Psoas muscle (tissue), 8 donors: ENCODE measurements around the gene PDE9A. TPM values are rescaled to one million over a fixed set of nuclear protein-coding genes. Genes with fewer than 3 reads are reported as not detected.

Experiments used
- ATAC-seq, 4 donors: fragments of 200-7000 bp; cut with Tn5 transposase; one replicate each; pipeline ENCODE4 v1.9.1; 2020; ENCODE audit warnings: moderate library complexity in 3 of 4, mild to moderate bottlenecking in 2 of 4
- DNase-seq, 2 donors: peaks; one replicate each; pipeline ENCODE4 v3.0.0-alpha.2; 2020
- H3K27ac ChIP-seq: fragments of 200-600 bp; one replicate; pipeline ENCODE4 v1.8.0; 2022
- H3K27me3 ChIP-seq, 3 donors: fragments of 200-600 bp in 1 of 3; one replicate each; pipeline versions ENCODE4 v1.6.1 to v1.8.0; 2013 to 2022; ENCODE audit warnings: low read length in 2 of 3, mild to moderate bottlenecking in 2 of 3, moderate library complexity in 1 of 3; ENCODE audit not compliant: insufficient read depth in 3 of 3
- H3K36me3 ChIP-seq, 2 donors: fragments of 200-600 bp in 1 of 2; one replicate each; pipeline versions ENCODE4 v1.6.1 to v1.8.0; 2013 to 2022; ENCODE audit warnings: low read depth in 1 of 2, mild to moderate bottlenecking in 1 of 2, moderate library complexity in 1 of 2; ENCODE audit not compliant: insufficient read depth in 1 of 2
- H3K4me1 ChIP-seq: fragments of 200-600 bp; one replicate; pipeline ENCODE4 v1.8.0; 2022
- H3K4me3 ChIP-seq: fragments of 200-600 bp; one replicate; pipeline ENCODE4 v1.8.0; 2022; ENCODE audit warnings: mild to moderate bottlenecking
- H3K9me3 ChIP-seq: fragments of 200-600 bp; one replicate; pipeline ENCODE4 v1.8.0; 2022
- CTCF ChIP-seq: fragments of 200-600 bp; IDR thresholded peaks from one replicate; pipeline ENCODE4 v1.8.0; 2022; ENCODE audit warnings: antibody characterized with exemption
- WGBS, 3 donors: extraction: QIAGEN DNeasy Blood & Tissue Kit; methylation state at CpG; one replicate each; pipeline versions ENCODE4 v1.1.6 to v1.1.7; 2013; 5-methylcytosine and 5-hydroxymethylcytosine counted together
- intact Hi-C, 2 donors: fragments of 100-400 bp; cut with DNase I; formaldehyde crosslinking; loops; one replicate each; pipeline versions ENCODE4 v1.11.0 to v1.14.2; 2022
- polyA plus RNA-seq, 3 donors: library from polyadenylated mRNA; stranded (reverse); fragments of 200-250 nt; gene quantifications; one replicate each; pipeline ENCODE4 v1.2.3, GENCODE V29; 2013
- total RNA-seq, 4 donors: library from RNA; stranded (reverse); fragmentation: NEBNext Ultra II Directional in 2 of 4; extraction: Animal tissue kit (Norgen Biotek cat#: 25700) in 2 of 4; gene quantifications; one replicate each; pipeline versions ENCODE4 v1.2.1 to v1.2.4, GENCODE V29; 2021 to 2023
- donor health status: healthy with polysubstance abuse.
- donor health status: DM: no; HTN: no; CAD: no; lungs with moderate emphysema.
- donor health status: Bipolar disorder and iron deficiency.
- donor health status: healthy.
- donor health status: DM: yes; HTN: yes; CAD: no.
- donor health status: DM: no; HTN: no; CAD: no.
- donor health status: DM: no; HTN: no; CAD: no.
- donor health status: DM: yes; HTN: yes; CAD: no.

PDE9A gene
- total and polyA plus RNA-seq, 7 donors: 1.2 to 4.3 (median 1.8) TPM

- H3K36me3 ChIP-seq: no peaks in the 10 kb centered on the region
- DNase-seq: no peak
- H3K27me3 ChIP-seq: peaks cover 0 to 9% (median 3%) of the 10 kb centered on the region in 3 donors
Measured at GRCh38 chr21:42755031-42755665, 101.7 kb downstream of the PDE9A start.

GRCh38 chr21:42755766-42756579, 102.6 kb downstream of the PDE9A start:
- no peak for TF ChIP-seq CTCF
- intact Hi-C loops: no loop called here
- Histone ChIP-seq H3K27me3 (peaks cover 0 to 4% (median 3%) of the 10 kb centered on the region in 3 donors), H3K4me1 (no peaks in the 10 kb centered on the region), H3K4me3 (no peak overlapping the region), H3K9me3 (no peaks in the 10 kb centered on the region), H3K36me3 (no peaks in the 10 kb centered on the region), H3K27ac (no peak overlapping the region)
- no peak for ATAC-seq
- WGBS, 3 donors: 64 to 70% (median 66%) methylated on average over 20 of the region's 20 CpGs
- no peak for DNase-seq

More at GRCh38 chr21:42755031-42755665, 101.7 kb downstream of the PDE9A start:
- no peak for ATAC-seq
- intact Hi-C loops: no loop called here
- WGBS, 3 donors: 79 to 84% (median 80%) methylated on average over 14 of the region's 14 CpGs
- TF ChIP-seq CTCF: no peak
- Histone ChIP-seq H3K4me3 (no peak overlapping the region), H3K4me1 (no peaks in the 10 kb centered on the region), H3K9me3 (no peaks in the 10 kb centered on the region), H3K27ac (no peak overlapping the region)

DNA sequence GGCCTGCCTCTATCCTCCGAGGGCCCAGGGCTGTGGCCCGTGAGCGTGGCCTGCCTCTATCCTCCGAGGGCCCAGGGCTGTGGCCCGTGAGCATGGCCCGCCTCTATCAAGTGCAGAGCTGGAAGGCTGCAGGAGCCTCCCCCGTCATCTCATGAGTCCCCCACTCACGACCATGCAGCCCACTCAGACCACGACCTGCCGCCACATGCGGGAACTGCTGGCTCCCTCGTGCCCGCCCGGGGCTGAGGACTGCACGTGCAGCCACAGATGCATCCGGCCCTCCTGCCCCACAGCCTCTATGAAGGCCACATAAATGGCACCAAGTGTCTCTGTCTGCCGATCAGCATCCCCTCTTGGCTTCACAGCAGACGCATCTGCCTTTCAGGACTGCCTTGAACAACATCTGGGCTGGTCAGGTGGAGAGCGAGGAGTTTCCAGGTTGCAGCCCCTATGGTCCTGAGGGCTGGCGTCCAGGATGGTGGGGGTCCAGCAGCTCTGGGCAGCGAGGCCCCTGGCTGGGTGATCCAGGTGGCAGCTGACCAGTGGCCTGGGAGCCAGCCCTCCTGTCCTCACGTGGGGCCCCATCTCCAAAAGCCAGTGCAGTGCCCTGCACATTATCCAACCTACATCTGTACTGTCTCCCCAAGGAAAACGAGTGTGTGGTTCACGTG, 103.3 kb downstream of the PDE9A start:
- peaks cover 0 to 4% (median 3%) of the 10 kb centered on the region in 3 donors for H3K27me3 ChIP-seq
- H3K4me1 ChIP-seq: no peaks in the 10 kb centered on the region
- no peak for ATAC-seq
- H3K36me3 ChIP-seq: no peaks in the 10 kb centered on the region
- intact Hi-C loops: no loop called here
- H3K4me3 ChIP-seq: no peak overlapping the region
- H3K27ac ChIP-seq: no peak overlapping the region
- 86 to 89% (median 86%) methylated on average over 22 to 24 of the region's 24 CpGs for WGBS, 3 donors
- no peaks in the 10 kb centered on the region for H3K9me3 ChIP-seq
- no peak for TF ChIP-seq CTCF
- no peak for DNase-seq

DNA sequence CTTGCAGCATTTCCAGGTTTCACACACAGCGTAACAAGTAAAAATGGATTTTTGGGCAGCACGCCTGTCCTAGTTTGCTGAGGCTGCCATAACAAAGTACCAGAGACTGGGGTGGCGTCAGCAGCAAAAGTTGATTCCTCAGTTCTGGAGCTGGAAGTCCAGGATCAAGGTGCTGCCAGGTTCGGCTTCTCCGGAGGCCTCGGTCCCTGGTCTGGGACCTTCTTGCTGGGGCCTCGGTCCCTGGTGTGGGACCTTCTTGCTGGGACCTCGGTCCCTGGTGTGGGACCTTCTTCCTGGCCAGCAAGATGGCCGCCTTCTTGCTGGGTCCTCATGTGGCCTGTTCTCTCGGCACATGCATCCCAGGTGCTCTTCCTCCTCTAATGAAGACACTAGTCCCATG, 104.0 kb downstream of the PDE9A start:
- no peaks in the 10 kb centered on the region for H3K36me3 ChIP-seq
- no peaks in the 10 kb centered on the region for H3K4me1 ChIP-seq
- no peak overlapping the region for H3K27ac ChIP-seq
- intact Hi-C loops: no loop called here
- ATAC-seq (no peak), DNase-seq (no peak)
- H3K27me3 ChIP-seq: peaks cover 0 to 9% (median 5%) of the 10 kb centered on the region in 3 donors
- H3K9me3 ChIP-seq: no peaks in the 10 kb centered on the region
- TF ChIP-seq CTCF: no peak
- no peak overlapping the region for H3K4me3 ChIP-seq
- 93 to 98% (median 93%) methylated on average over 10 of the region's 10 CpGs for WGBS, 3 donors
